Measurements from ENCODE around the gene VTA1. TPM values are rescaled to one million over a fixed set of nuclear protein-coding genes. Genes with fewer than 3 reads are reported as not detected.

Gene VTA1
- total and polyA plus RNA-seq, 2 of the 8 experiments (the other 6 are each of a cell fraction or from before 2014, with no cell fraction given): 63.6 to 67.0 TPM

DNA sequence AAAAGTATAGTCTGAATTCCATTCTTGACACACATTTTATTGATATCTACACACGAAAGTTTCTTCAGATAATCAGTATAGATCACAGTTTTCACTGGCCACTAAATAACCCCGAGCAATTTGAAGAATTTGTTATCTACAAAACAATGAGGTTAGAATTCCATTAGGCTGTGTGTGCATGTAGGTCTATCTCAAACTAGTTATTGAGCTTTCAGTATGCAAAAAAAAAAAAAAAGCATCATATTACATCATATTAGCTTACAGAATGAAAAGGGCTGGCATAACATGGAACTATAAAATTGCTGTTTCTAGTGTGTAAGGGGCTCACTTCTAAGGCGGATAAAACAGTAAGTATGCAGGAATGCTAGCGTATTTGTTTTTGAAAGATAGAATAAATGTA lies 95.2 kb downstream of the VTA1 start:
- CTCF ChIA-PET (ENCODE audit: partially characterized antibody): interaction anchor here (0.6 to 3.8 kb wide), 5 partner anchors 9 to 233 kb away, joined by 3 to 23 read pairs (median 3); no protein-coding TSS in a partner anchor

More for the DNA sequence above, 95.2 kb downstream of the VTA1 start:
- POLR2A ChIA-PET (ENCODE audit: partially characterized antibody): no interaction called here
- Histone ChIP-seq H2BK5ac (ENCODE audit: low read depth, low read length) (no peak overlapping the region), H4K8ac (ENCODE audit: extremely low read depth, insufficient read depth, low read length) (no peak overlapping the region), H3K4me2 (ENCODE audit: insufficient read depth in 1 of 2, low read depth in 2 of 2, low read length in 2 of 2) (no peak overlapping the region), H3K9ac (replicated peaks in 1 of 4; ENCODE audit: extremely low read depth in 1 of 4, low read depth in 3 of 4, low read length in 3 of 4) (no peak overlapping the region), H3K79me2 (ENCODE audit: control insufficient read depth in 1 of 2, insufficient read depth in 2 of 2, low read length in 2 of 2) (no peaks in the 10 kb centered on the region), H3K27ac (ENCODE audit: low read depth, low read length) (no peak overlapping the region), H2AK5ac (ENCODE audit: low read depth, low read length) (no peak overlapping the region), H3K36me3 (ENCODE audit: control insufficient read depth in 2 of 4, insufficient read depth in 4 of 4, low read length in 3 of 4) (no peaks in the 10 kb centered on the region), H3K56ac (replicated peaks; ENCODE audit: insufficient read length, low read depth, low read length) (no peak overlapping the region), H3K79me1 (ENCODE audit: low read depth, low read length) (no peaks in the 10 kb centered on the region), H3K4me3 (ENCODE audit: extremely low read depth in 1 of 4, insufficient read depth in 2 of 4, low read depth in 3 of 4, low read length in 4 of 4) (no peak overlapping the region), H3K4me1 (replicated peaks in 1 of 4; ENCODE audit: control insufficient read depth in 3 of 4, insufficient read depth in 4 of 4, low read length in 3 of 4) (peaks cover 0 to 3% (median 0%) of the 10 kb centered on the region in 4 experiments; a peak in 2 of 7 replicates), H3K23ac (ENCODE audit: insufficient read length) (no peak overlapping the region), H2BK20ac (ENCODE audit: low read length) (no peak overlapping the region), H3K27me3 (replicated peaks in 1 of 4; ENCODE audit: control insufficient read depth in 3 of 4, extremely low read depth in 1 of 4, insufficient read depth in 3 of 4, low read length in 3 of 4) (no peaks in the 10 kb centered on the region), H2AFZ (ENCODE audit: low read length) (0 out of 2 replicates have a peak overlapping the region, but pooled peaks have one; percentile 56), H2BK12ac (ENCODE audit: low read depth, low read length) (no peak overlapping the region), H3K9me3 (ENCODE audit: insufficient read depth in 2 of 2, low read depth in 1 of 2, low read length in 1 of 2) (no peaks in the 10 kb centered on the region), H4K5ac (ENCODE audit: insufficient read length, low read depth, low read length) (no peak overlapping the region), H3K23me2 (ENCODE audit: low read depth, low read length) (no peaks in the 10 kb centered on the region), H4K20me1 (replicated peaks in 1 of 2; ENCODE audit: control insufficient read depth in 1 of 2, insufficient read depth in 2 of 2, low read length in 2 of 2) (no peaks in the 10 kb centered on the region), H2BK120ac (replicated peaks; ENCODE audit: low read depth, low read length) (no peak overlapping the region), H3K4ac (replicated peaks; ENCODE audit: insufficient read length, low read depth, low read length) (no peak overlapping the region), H4K91ac (replicated peaks; ENCODE audit: insufficient read length, low read length) (no peak overlapping the region), H3K14ac (ENCODE audit: insufficient read length) (no peak overlapping the region), H3K18ac (ENCODE audit: extremely low read depth, low read length) (no peak overlapping the region), H2BK15ac (ENCODE audit: low read length) (no peak overlapping the region)
- FAIRE-seq: no peak
- no peak for DNase-seq (ENCODE audit: low read depth in 1 of 2, low spot score in 2 of 2)
- WGBS, 2 experiments (ENCODE audit: extremely low coverage in 1 of 2, insufficient coverage in 1 of 2, insufficient read length in 1 of 2, insufficient replicate concordance in 2 of 2, low coverage in 1 of 2, low lambda C conversion rate in 2 of 2, missing lambda C conversion rate in 1 of 2): 93% methylated on average over 4 of the region's 4 CpGs; no CpG with 5 or more reads in 1 of the 2 experiments
- TF ChIP-seq SAP30 (IDR thresholded peaks at IDR 0.05; ENCODE audit: insufficient read depth, insufficient replicate concordance, low read length) (no peak), RNF2 (IDR thresholded peaks at IDR 0.05; ENCODE audit: borderline replicate concordance, low read depth, low read length, missing control alignments, poor library complexity, severe bottlenecking) (no peak), POLR2AphosphoS5 (IDR thresholded peaks at IDR 0.05; ENCODE audit: low read depth, low read length) (no peak), KDM1A (IDR thresholded peaks at IDR 0.05; ENCODE audit: borderline replicate concordance, low read length) (no peak), RXRA (IDR thresholded peaks at IDR 0.05; ENCODE audit: insufficient read depth, low read depth, low read length) (no peak), TEAD4 (IDR thresholded peaks at IDR 0.05; ENCODE audit: low read depth, low read length) (no peak), GTF2F1 (IDR thresholded peaks at IDR 0.05; ENCODE audit: borderline replicate concordance, low read depth, low read length) (no peak), BRCA1 (IDR thresholded peaks at IDR 0.05; ENCODE audit: low read depth, low read length) (no peak), SRF (IDR thresholded peaks at IDR 0.05; ENCODE audit: low read depth, low read length) (no peak), HDAC2 (IDR thresholded peaks at IDR 0.05; ENCODE audit: borderline replicate concordance in 1 of 2, low read depth in 2 of 2, low read length in 2 of 2) (no peak), CTBP2 (IDR thresholded peaks at IDR 0.05; ENCODE audit: borderline replicate concordance, insufficient read depth, insufficient read length, low read length) (no peak), FOSL1 (IDR thresholded peaks at IDR 0.05; ENCODE audit: insufficient read depth, low read depth, low read length) (no peak), TAF7 (optimal IDR thresholded peaks at IDR 0.05; ENCODE audit: borderline replicate concordance, low read depth, low read length) (no peak), JUND (IDR thresholded peaks at IDR 0.05; ENCODE audit: low read length) (no peak)

Data from H1 (cell line).